K562 (cell line): ENCODE measurements around the gene MED15. TPM values are rescaled to one million over a fixed set of nuclear protein-coding genes. Genes with fewer than 3 reads are reported as not detected.
A peak's percentile ranks its signal among the peaks of the same experiment; 100 is the strongest.

Experiments
- ASH1L ChIP-seq: fragments of 450-650 bp; IDR thresholded peaks from 2 replicates; pipeline ENCODE4 v1.6.1; 2018; ENCODE audit warnings: borderline replicate concordance, mild to moderate bottlenecking, low read depth; ENCODE audit not compliant: partially characterized antibody
- E4F1 ChIP-seq: fragments of 250-450 bp; sonication (Bioruptor Pico); IDR thresholded peaks from 2 replicates; pipeline ENCODE4 v1.5.0; 2021; ENCODE audit warnings: mild to moderate bottlenecking, borderline replicate concordance
- FOXJ2 ChIP-seq: fragments of 200-800 bp; sonication (Bioruptor generic); IDR thresholded peaks from 2 replicates; pipeline ENCODE4 v1.6.1; 2016; ENCODE audit warnings: missing genetic modification characterization, missing compliant biosample characterization
- HEY1 ChIP-seq: fragments of 250-450 bp; sonication (Bioruptor Pico); IDR thresholded peaks from 2 replicates; pipeline ENCODE4 v1.5.0; 2020; ENCODE audit warnings: mild to moderate bottlenecking, moderate library complexity, borderline replicate concordance
- MCM5 ChIP-seq: fragments of 450-650 bp; IDR thresholded peaks from 2 replicates; pipeline ENCODE4 v1.6.1; 2016; ENCODE audit warnings: low read depth
- MTA2 ChIP-seq: fragments of 450-650 bp; IDR thresholded peaks from 2 replicates; pipeline ENCODE4 v1.6.1; 2016; ENCODE audit warnings: low read depth
- SMAD1 ChIP-seq: fragments of 150-350 bp; IDR thresholded peaks from 2 replicates; pipeline ENCODE4 v1.6.1; 2014; ENCODE audit warnings: low read length, low read depth; ENCODE audit not compliant: partially characterized antibody
- SREBF1 ChIP-seq: fragments of 150-350 bp; IDR thresholded peaks from 2 replicates; pipeline ENCODE4 v1.6.1; 2014; ENCODE audit warnings: antibody characterized with exemption, low read depth, low read length, borderline replicate concordance
- SRSF3 ChIP-seq: fragments of 200-400 bp; formaldehyde crosslinking; IDR thresholded peaks from 2 replicates; pipeline ENCODE4 v1.6.1; 2016; ENCODE audit warnings: mild to moderate bottlenecking, low read length, moderate library complexity; ENCODE audit not compliant: insufficient read depth
- TARDBP ChIP-seq: fragments of 450-650 bp; IDR thresholded peaks from 2 replicates; pipeline ENCODE4 v1.6.1; 2016
- TRIM25 ChIP-seq: fragments of 450-650 bp; IDR thresholded peaks from 2 replicates; pipeline ENCODE4 v1.7.0; 2016; ENCODE audit warnings: borderline replicate concordance
- ZNF699 ChIP-seq: fragments of 250-450 bp; sonication (Bioruptor Pico); IDR thresholded peaks from 2 replicates; pipeline ENCODE4 v1.8.0; 2021; ENCODE audit warnings: mild to moderate bottlenecking, moderate library complexity; ENCODE audit not compliant: insufficient replicate concordance
- ZNF75A ChIP-seq: fragments of 450-650 bp; formaldehyde crosslinking; IDR thresholded peaks from 2 replicates; pipeline ENCODE4 v1.4.0; 2020; ENCODE audit warnings: mild to moderate bottlenecking
- ZSCAN32 ChIP-seq: fragments of 450-650 bp; formaldehyde crosslinking; IDR thresholded peaks from 2 replicates; pipeline ENCODE4 v1.4.0; 2020; ENCODE audit warnings: mild to moderate bottlenecking, moderate library complexity
- polyA plus RNA-seq, 8 experiments: library from polyadenylated mRNA; depleted of rRNA in 4 of 8; stranded (reverse) in 5 of 8; unstranded in 3 of 8; fragments of >200 nt; fragmentation: Nextera tagmentation in 2 of 8; fragmentation: Illumina TruSeq in 1 of 8; extraction: Ambion mirVana in 2 of 8; extraction: Trizol in 1 of 8; gene quantifications; 2 replicates each; pipeline versions ENCODE4 v1.2.1 to v1.2.3, GENCODE V29; 2011 to 2014; ENCODE audit warnings: inconsistent platforms in 1 of 8, missing spikeins in 1 of 8
- total RNA-seq, 7 experiments: library from RNA; depleted of rRNA in 6 of 7; stranded (reverse); fragments of >200 nt in 6 of 7; fragmentation: Illumina TruSeq in 2 of 7; extraction: Trizol in 2 of 7; gene quantifications; 2 replicates each; pipeline versions ENCODE4 v1.2.1 to v1.2.3, GENCODE V29; 2011 to 2021; ENCODE audit warnings: low replicate concordance in 1 of 7
- TF ChIP-seq, protein P1 (sequence below): fragments of 200-800 bp; sonication (Bioruptor generic); IDR thresholded peaks from 2 replicates; pipeline ENCODE4 v1.6.1; 2017; ENCODE audit warnings: missing genetic modification characterization, missing compliant biosample characterization
- TF ChIP-seq, protein P2 (sequence below): sonication (generic); formaldehyde crosslinking; IDR thresholded peaks from 2 replicates; pipeline ENCODE4 v1.8.1; 2023; ENCODE audit warnings: missing genetic modification reagents, mild to moderate bottlenecking, borderline replicate concordance

The MED15 gene
- total and polyA plus RNA-seq, 9 of the 15 experiments (the other 6 are each of a cell fraction or from before 2014, with no cell fraction given), result 4.0 to 271 (median 60.1) TPM

- TF ChIP-seq, protein P1, sequence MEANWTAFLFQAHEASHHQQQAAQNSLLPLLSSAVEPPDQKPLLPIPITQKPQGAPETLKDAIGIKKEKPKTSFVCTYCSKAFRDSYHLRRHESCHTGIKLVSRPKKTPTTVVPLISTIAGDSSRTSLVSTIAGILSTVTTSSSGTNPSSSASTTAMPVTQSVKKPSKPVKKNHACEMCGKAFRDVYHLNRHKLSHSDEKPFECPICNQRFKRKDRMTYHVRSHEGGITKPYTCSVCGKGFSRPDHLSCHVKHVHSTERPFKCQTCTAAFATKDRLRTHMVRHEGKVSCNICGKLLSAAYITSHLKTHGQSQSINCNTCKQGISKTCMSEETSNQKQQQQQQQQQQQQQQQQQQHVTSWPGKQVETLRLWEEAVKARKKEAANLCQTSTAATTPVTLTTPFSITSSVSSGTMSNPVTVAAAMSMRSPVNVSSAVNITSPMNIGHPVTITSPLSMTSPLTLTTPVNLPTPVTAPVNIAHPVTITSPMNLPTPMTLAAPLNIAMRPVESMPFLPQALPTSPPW (CRISPR knock-in tag), result no peak
- TF ChIP-seq HEY1 (no peak), SREBF1 (peak; percentile 95), SMAD1 (peak; percentile 99), MTA2 (no peak), SRSF3 (0 out of 2 replicates have a peak, but pooled peaks have one; percentile 17), ZNF699 (CRISPR knock-in tag) (no peak), ZNF75A (CRISPR knock-in tag) (no peak), E4F1 (CRISPR knock-in tag) (no peak), TRIM25 (no peak), TARDBP (no peak), FOXJ2 (tag) (no peak), ZSCAN32 (no peak), MCM5 (no peak), ASH1L (no peak)
- TF ChIP-seq, protein P2, sequence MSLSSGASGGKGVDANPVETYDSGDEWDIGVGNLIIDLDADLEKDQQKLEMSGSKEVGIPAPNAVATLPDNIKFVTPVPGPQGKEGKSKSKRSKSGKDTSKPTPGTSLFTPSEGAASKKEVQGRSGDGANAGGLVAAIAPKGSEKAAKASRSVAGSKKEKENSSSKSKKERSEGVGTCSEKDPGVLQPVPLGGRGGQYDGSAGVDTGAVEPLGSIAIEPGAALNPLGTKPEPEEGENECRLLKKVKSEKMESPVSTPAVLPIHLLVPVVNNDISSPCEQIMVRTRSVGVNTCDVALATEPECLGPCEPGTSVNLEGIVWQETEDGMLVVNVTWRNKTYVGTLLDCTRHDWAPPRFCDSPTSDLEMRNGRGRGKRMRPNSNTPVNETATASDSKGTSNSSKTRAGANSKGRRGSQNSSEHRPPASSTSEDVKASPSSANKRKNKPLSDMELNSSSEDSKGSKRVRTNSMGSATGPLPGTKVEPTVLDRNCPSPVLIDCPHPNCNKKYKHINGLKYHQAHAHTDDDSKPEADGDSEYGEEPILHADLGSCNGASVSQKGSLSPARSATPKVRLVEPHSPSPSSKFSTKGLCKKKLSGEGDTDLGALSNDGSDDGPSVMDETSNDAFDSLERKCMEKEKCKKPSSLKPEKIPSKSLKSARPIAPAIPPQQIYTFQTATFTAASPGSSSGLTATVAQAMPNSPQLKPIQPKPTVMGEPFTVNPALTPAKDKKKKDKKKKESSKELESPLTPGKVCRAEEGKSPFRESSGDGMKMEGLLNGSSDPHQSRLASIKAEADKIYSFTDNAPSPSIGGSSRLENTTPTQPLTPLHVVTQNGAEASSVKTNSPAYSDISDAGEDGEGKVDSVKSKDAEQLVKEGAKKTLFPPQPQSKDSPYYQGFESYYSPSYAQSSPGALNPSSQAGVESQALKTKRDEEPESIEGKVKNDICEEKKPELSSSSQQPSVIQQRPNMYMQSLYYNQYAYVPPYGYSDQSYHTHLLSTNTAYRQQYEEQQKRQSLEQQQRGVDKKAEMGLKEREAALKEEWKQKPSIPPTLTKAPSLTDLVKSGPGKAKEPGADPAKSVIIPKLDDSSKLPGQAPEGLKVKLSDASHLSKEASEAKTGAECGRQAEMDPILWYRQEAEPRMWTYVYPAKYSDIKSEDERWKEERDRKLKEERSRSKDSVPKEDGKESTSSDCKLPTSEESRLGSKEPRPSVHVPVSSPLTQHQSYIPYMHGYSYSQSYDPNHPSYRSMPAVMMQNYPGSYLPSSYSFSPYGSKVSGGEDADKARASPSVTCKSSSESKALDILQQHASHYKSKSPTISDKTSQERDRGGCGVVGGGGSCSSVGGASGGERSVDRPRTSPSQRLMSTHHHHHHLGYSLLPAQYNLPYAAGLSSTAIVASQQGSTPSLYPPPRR (CRISPR knock-in tag), result peak; percentile 99
Measured at GRCh38 chr22:20507253-20508066, at the start of gene MED15 (continued).
